HG03432 (cell line): Measurements from ENCODE around the gene OLFML2A.
A peak's percentile ranks its signal among the peaks of the same experiment; 100 is the strongest.

ENCODE experiments used
- ATAC-seq: cut with Tn5 transposase; IDR thresholded peaks from one replicate; pipeline ENCODE4 v1.9.1; 2021; ENCODE audit warnings: mild to moderate bottlenecking, moderate library complexity; ENCODE audit not compliant: unreplicated experiment

OLFML2A gene

GRCh38 chr9:124852121-124852828, 75.3 kb downstream of the OLFML2A start:
- no peak for ATAC-seq

- ATAC-seq, result peak; percentile 80
Observed at GRCh38 chr9:124852829-124853531, 76.0 kb downstream of the OLFML2A start, which contains the start of gene WDR38. Gene WDR38 (plus strand): TSS chr9:124853460. CDS start chr9:124853532, 72 bp downstream.

GRCh38 chr9:124853605-124854143, 76.7 kb downstream of the OLFML2A start:
- ATAC-seq, result no peak

- ATAC-seq, result no peak
Observed at GRCh38 chr9:124854161-124854560, 77.2 kb downstream of the OLFML2A start.

GRCh38 chr9:124854822-124855221, 77.9 kb downstream of the OLFML2A start:
- no peak for ATAC-seq

GRCh38 chr9:124855566-124855943, 78.6 kb downstream of the OLFML2A start:
- no peak for ATAC-seq

DNA sequence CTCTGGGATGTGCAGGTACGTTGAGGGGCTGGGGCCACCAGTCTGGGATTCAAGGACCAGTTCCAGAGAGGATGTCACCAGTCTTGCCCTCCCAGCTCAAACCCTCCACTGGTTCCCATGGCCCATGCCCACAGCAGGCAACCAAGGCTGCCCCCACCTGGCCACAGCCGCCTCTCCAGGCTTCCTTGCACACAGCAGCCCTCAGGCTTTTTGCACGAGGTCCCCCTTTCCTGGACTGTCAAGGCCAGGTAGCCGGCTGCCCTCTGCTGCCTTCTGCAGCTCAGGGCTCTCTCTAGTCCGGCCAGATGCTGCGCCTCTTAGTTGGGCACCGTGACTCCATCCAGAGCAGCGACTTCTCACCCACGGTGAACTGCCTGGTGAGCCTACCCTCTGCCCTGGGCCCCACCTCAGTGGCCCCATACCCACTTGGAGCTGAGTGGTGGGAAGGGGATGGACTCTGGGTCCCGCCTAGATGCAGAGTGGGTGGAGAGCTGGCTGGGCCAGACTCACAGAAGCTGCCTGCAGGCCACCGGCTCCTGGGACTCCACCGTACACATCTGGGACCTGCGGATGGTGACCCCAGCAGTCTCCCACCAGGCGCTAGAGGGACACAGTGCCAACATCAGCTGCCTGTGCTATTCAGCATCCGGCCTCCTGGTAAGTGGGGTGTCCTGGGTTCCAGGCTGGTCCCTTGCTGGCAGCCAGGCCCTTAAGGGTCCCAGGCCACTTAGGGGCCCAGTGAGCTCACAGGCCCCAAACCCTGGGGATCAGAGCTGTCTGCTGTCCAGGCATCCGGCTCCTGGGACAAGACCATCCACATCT, 79.2 kb downstream of the OLFML2A start:
- ATAC-seq, result no peak

DNA sequence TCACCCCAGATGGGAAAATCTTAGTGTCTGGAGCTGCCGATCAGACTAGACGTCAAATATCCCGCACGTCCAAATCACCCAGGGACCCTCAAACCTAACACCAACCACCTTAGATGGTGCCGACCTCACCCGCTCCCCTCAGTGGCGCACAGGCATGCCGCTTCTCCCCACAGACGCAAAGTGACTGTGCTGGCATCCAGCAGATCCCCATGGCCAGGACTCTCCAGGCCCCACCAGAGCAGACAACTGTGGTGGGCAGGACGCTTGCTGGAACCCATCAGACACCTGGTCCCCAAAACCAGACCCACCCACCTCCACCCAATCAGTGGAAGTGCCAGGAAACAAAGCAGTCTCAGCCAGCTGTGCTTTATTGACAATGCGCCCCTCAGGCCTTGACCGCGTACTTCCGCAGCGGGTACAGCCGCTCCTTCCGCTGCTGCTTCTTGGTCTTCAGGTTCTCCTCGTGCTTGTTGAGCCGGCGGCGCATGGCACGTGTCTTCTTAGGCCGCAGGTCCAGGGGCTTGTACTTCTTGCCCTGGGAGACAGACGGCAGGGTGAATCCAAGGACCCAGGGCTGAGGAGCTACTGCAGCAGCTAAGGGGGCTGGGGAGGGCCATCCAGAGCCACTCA, 80.7 kb downstream of the OLFML2A start:
- no peak for ATAC-seq

DNA sequence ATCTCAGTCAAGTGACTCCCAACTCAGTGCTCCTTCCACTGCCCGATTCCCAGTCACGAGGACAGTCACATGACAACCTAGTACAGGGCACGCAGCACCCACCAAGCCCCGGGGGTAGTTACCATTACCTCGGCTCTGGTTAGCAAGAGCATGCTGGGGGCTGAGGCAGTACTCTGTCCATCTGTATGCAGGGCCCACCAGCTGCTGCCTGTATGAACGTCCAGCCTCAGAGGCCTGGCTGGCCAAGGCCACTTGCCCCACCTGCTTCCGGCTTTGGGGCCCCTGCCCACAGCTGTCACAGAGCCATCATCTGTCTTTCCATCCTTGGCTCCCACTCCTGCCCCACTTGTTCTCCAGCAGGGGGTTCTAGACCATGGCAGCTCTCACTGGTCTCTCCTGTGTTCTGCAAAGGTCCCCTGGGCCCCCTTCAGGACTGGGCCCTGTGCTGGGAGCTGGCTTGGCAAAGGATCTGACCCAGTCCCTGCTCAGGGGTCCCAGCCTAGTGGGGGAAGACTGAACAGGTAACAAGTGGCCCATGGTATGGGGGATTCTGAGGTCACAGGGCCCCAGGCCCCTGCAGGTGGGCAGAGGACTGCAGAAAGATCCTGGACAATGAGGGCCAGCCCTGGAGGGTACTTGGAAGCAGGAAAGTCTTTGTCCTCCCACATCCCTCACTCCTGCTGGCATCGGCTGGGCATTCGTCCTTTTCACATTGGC, 81.6 kb downstream of the OLFML2A start:
- no peak for ATAC-seq

- ATAC-seq, result no peak
Observed at GRCh38 chr9:124859803-124860581, 83.1 kb downstream of the OLFML2A start.

- ATAC-seq, result no peak
Observed at GRCh38 chr9:124860582-124861341, 83.8 kb downstream of the OLFML2A start.

GRCh38 chr9:124861342-124862229, 84.7 kb downstream of the OLFML2A start, which contains the start of the genes ARPC5L and RPL35:
Gene ARPC5L (plus strand): TSS chr9:124862130. CDS start chr9:124869291, 7,161 bp downstream.
Gene RPL35 (minus strand): TSS chr9:124861957. CDS start chr9:124861912, 45 bp downstream.
- peak; percentile 91 for ATAC-seq

- no peak for ATAC-seq
Observed at GRCh38 chr9:124863371-124863871, 86.5 kb downstream of the OLFML2A start.
